CD4-positive, alpha-beta T cell treated with Interleukin-4 for 1 hour (primary cell): ENCODE results near the gene GAL.

ENCODE experiments used
- DNase-seq, 2 donors: peaks; one replicate each; pipeline ENCODE4 v3.0.0-alpha.2; 2020 to 2022

Gene GAL

GRCh38 chr11:68683121-68683520 is 1.2 kb upstream of the GAL start:
- DNase-seq: no peak

GRCh38 chr11:68683536-68684384 is 584 bp upstream of the GAL start:
- DNase-seq: no peak

- no peak for DNase-seq
These were observed 1.5 kb downstream of the GAL start for GRCh38 chr11:68685656-68686380.

- no peak for DNase-seq
These were observed 2.1 kb downstream of the GAL start for GRCh38 chr11:68686486-68686885.

GRCh38 chr11:68687311-68687710 is 3.0 kb downstream of the GAL start:
- no peak for DNase-seq

- no peak for DNase-seq
These were observed 3.6 kb downstream of the GAL start for GRCh38 chr11:68687986-68688385.

GRCh38 chr11:68688881-68689280 is 4.5 kb downstream of the GAL start:
- DNase-seq: no peak

GRCh38 chr11:68689737-68690625 is 5.6 kb downstream of the GAL start:
- no peak for DNase-seq

GRCh38 chr11:68690671-68691401 is 6.5 kb downstream of the GAL start:
- DNase-seq: peak in 1 of 2 donors; percentile 31

- DNase-seq: no peak
These were observed 7.0 kb downstream of the GAL start for GRCh38 chr11:68691402-68691784.

GRCh38 chr11:68692115-68692514 is 7.8 kb downstream of the GAL start:
- no peak for DNase-seq

- no peak for DNase-seq
These were observed 8.6 kb downstream of the GAL start for GRCh38 chr11:68692871-68693483.

- no peak for DNase-seq
These were observed 9.1 kb downstream of the GAL start for GRCh38 chr11:68693484-68693882.

GRCh38 chr11:68694431-68695297 is 10.3 kb downstream of the GAL start:
- DNase-seq: no peak

GRCh38 chr11:68695531-68695930 is 11.2 kb downstream of the GAL start:
- DNase-seq: no peak

- DNase-seq: no peak
These were observed 14.6 kb downstream of the GAL start for GRCh38 chr11:68698993-68699392.

GRCh38 chr11:68704887-68705286 is 20.5 kb downstream of the GAL start:
- DNase-seq: no peak

- no peak for DNase-seq
These were observed 23.2 kb downstream of the GAL start for GRCh38 chr11:68707527-68707926.

GRCh38 chr11:68709062-68709461 is 24.7 kb downstream of the GAL start:
- DNase-seq: no peak

- no peak for DNase-seq
These were observed 26.1 kb downstream of the GAL start for GRCh38 chr11:68710409-68710808.

- DNase-seq: no peak
These were observed 26.8 kb downstream of the GAL start for GRCh38 chr11:68711114-68711513.
